A673 (cell line): ENCODE results near the gene ENTPD8. TPM values are rescaled to one million over a fixed set of nuclear protein-coding genes. Genes with fewer than 3 reads are reported as not detected.

ENCODE experiments used
- Bru-seq: library from RNA; stranded (reverse); fragments of 400-500 nt; gene quantifications from one replicate; lab custom pipeline; 2021; lab: Mats Ljungman, UMichigan
- BruChase-seq, 2 experiments: library from RNA; stranded (reverse); fragments of 400-500 nt; gene quantifications; one replicate each; lab custom pipeline; 2021; lab: Mats Ljungman, UMichigan
- BruUV-seq: library from RNA; stranded (reverse); fragments of 400-500 nt; replicated peaks from 2 replicates; lab custom pipeline; 2021; lab: Mats Ljungman, UMichigan
- CTCF ChIA-PET: fragments of 300-600 bp; sonication (Branson Sonifier 250); formaldehyde crosslinking; loops from one replicate; lab custom pipeline; 2022; ENCODE audit warnings: antibody characterized with exemption; lab: Charles Lee
- POLR2A ChIA-PET: fragments of 300-600 bp; sonication (Branson Sonifier 250); formaldehyde crosslinking; loops from one replicate; lab custom pipeline; 2022; ENCODE audit warnings: antibody characterized with exemption; ENCODE audit not compliant: low non-redundant PET; lab: Charles Lee
- DNase-seq: peaks from one replicate; pipeline ENCODE4 v3.0.0-alpha.2; 2015; ENCODE audit warnings: low spot score
- H3K27ac ChIP-seq: fragments of 200-600 bp; sonication (generic); 2 replicates; pipeline ENCODE4 v1.5.1; 2016; ENCODE audit warnings: mixed run types, low read depth, mild to moderate bottlenecking, mixed read lengths, antibody characterized with exemption, low read length; ENCODE audit not compliant: poor library complexity, severe bottlenecking
- H3K27me3 ChIP-seq: fragments of 200-600 bp; sonication (generic); replicated peaks from 2 replicates; pipeline ENCODE4 v1.6.1; 2017; ENCODE audit warnings: mixed run types, low read depth, mild to moderate bottlenecking, mixed read lengths, antibody characterized with exemption, low read length; ENCODE audit not compliant: insufficient read depth, poor library complexity
- H3K36me3 ChIP-seq: fragments of 200-600 bp; sonication (generic); 2 replicates; pipeline ENCODE4 v1.6.1; 2016; ENCODE audit warnings: mixed run types, mild to moderate bottlenecking, mixed read lengths, antibody characterized with exemption, low read length; ENCODE audit not compliant: insufficient read depth, poor library complexity, severe bottlenecking
- H3K4me1 ChIP-seq: fragments of 200-600 bp; sonication (generic); 2 replicates; pipeline ENCODE4 v1.6.1; 2017; ENCODE audit warnings: mixed run types, mild to moderate bottlenecking, mixed read lengths, antibody characterized with exemption, low read length; ENCODE audit not compliant: insufficient read depth, poor library complexity, severe bottlenecking
- H3K4me3 ChIP-seq: fragments of 200-600 bp; sonication (generic); 2 replicates; pipeline ENCODE4 v1.5.1; 2016; ENCODE audit warnings: low read depth, mixed run types, mild to moderate bottlenecking, mixed read lengths, low read length; ENCODE audit not compliant: poor library complexity, severe bottlenecking
- H3K9me3 ChIP-seq: fragments of 200-600 bp; sonication (generic); 2 replicates; pipeline ENCODE4 v1.6.1; 2016; ENCODE audit warnings: mixed run types, low read depth, mild to moderate bottlenecking, mixed read lengths, antibody characterized with exemption, low read length; ENCODE audit not compliant: poor library complexity, severe bottlenecking
- CTCF ChIP-seq: fragments of 300-800, 200-600 bp; sonication (generic); conservative IDR thresholded peaks from 2 replicates; pipeline ENCODE4 v1.5.1; 2017; ENCODE audit warnings: low read depth, mild to moderate bottlenecking, antibody characterized with exemption, low read length, moderate library complexity, mixed read lengths
- EZH2 ChIP-seq: fragments of 200-600 bp; sonication (generic); IDR thresholded peaks from 2 replicates; pipeline ENCODE4 v1.6.1; 2017; ENCODE audit warnings: borderline replicate concordance, low read depth, mild to moderate bottlenecking, mixed read lengths, antibody characterized with exemption, low read length; ENCODE audit not compliant: poor library complexity, severe bottlenecking
- intact Hi-C: fragments of 100-400 bp; cut with micrococcal nuclease; formaldehyde crosslinking; loops from one replicate; pipeline ENCODE4 v1.10.0; 2022; ENCODE audit not compliant: unreplicated experiment
- long read RNA-seq: library from polyadenylated mRNA; stranded (forward); transcript quantifications from one replicate; pipeline ENCODE4 v2.0.0, GENCODE V29; 2022
- total RNA-seq: library from RNA; stranded (reverse); gene quantifications from 2 replicates; pipeline ENCODE4 v1.2.3, GENCODE V29; 2021

The ENTPD8 gene
- total RNA-seq = not detected in 2 replicates
- Bru-seq, nascent RNA = not detected
- percentile 14 among the genes with signal in this experiment for BruChase-seq, experiment 1, labeled RNA remaining after a 2-hour chase
- BruChase-seq, experiment 2, labeled RNA remaining after a 6-hour chase = not detected
- long read RNA-seq = 0 reads

- Histone ChIP-seq H3K9me3 (no peaks in the 10 kb centered on the region), H3K27ac (no peak within 1 kb of the TSS), H3K4me3 (peak within 1 kb of the TSS; percentile 41), H3K36me3 (no peaks in the 10 kb centered on the region), H3K27me3 (no peaks in the 10 kb centered on the region), H3K4me1 (peaks cover 6% of the 10 kb centered on the region)
- ChIA-PET CTCF (no interaction called here), POLR2A (no interaction called here)
- TF ChIP-seq CTCF = no peak
- TF ChIP-seq EZH2 = no peak
- DNase-seq = peak; percentile 47
- intact Hi-C loops = no loop called here
- BruUV-seq = no TSS peak
Observed at GRCh38 chr9:137441289-137441934, at the start of gene ENTPD8. Gene ENTPD8, minus strand, starts transcription at chr9:137441357. Its CDS starts 3,072 bp downstream, at chr9:137438285.

GRCh38 chr9:137490532-137491186, 49.5 kb upstream of the ENTPD8 start:
- POLR2A ChIA-PET = interaction anchor here (0.6 kb wide), 1 partner anchor 31 kb away, joined by 3 read pairs; no protein-coding TSS in a partner anchor
- DNase-seq = no peak
- H3K4me3 ChIP-seq = no peak overlapping the region
- CTCF ChIA-PET = interaction anchor here (0.7 kb wide), 1 partner anchor 44 kb away, joined by 3 read pairs; no protein-coding TSS in a partner anchor
- BruUV-seq = no TSS peak
- TF ChIP-seq CTCF = no peak
- TF ChIP-seq EZH2 = no peak
- H3K27ac ChIP-seq = no peak overlapping the region
- H3K27me3 ChIP-seq = no peaks in the 10 kb centered on the region
- intact Hi-C loops = no loop called here
- H3K36me3 ChIP-seq = no peaks in the 10 kb centered on the region
- no peaks in the 10 kb centered on the region for H3K4me1 ChIP-seq
- H3K9me3 ChIP-seq = no peaks in the 10 kb centered on the region

- ChIA-PET POLR2A (no interaction called here), CTCF (no interaction called here)
- intact Hi-C loops = no loop called here
- H3K27me3 ChIP-seq = no peaks in the 10 kb centered on the region
- no TSS peak for BruUV-seq
- no peak for TF ChIP-seq CTCF
- no peak for TF ChIP-seq EZH2
- no peaks in the 10 kb centered on the region for H3K4me1 ChIP-seq
- no peak overlapping the region for H3K27ac ChIP-seq
- H3K9me3 ChIP-seq = no peaks in the 10 kb centered on the region
- no peak for DNase-seq
- no peaks in the 10 kb centered on the region for H3K36me3 ChIP-seq
- no peak overlapping the region for H3K4me3 ChIP-seq
Observed at GRCh38 chr9:137488906-137489305, 47.7 kb upstream of the ENTPD8 start.
